K562 (cell line): ENCODE results near the gene PIGM. TPM values are rescaled to one million over a fixed set of nuclear protein-coding genes. Genes with fewer than 3 reads are reported as not detected.
A peak's percentile ranks its signal among the peaks of the same experiment; 100 is the strongest.

Source experiments
- ATAC-seq: fragments of 200-7000 bp; cut with Tn5 transposase; 3 replicates; pipeline ENCODE4 v1.9.1; 2020; ENCODE audit warnings: moderate library complexity
- BruUV-seq: library from RNA; stranded (reverse); fragments of 400-500 nt; replicated peaks from 2 replicates; lab custom pipeline; 2021; lab: Mats Ljungman, UMichigan
- CTCF ChIA-PET: fragments of 300-600 bp; formaldehyde crosslinking; extraction: SDS; loops from one replicate; lab custom pipeline; 2021; ENCODE audit warnings: low intra/inter-chr PET ratio; lab: Yijun Ruan, JAX
- POLR2A ChIA-PET: fragments of 300-600, 350-650 bp; sonication (Branson Sonifier 250); formaldehyde crosslinking; extraction: SDS; loops from one replicate; lab custom pipeline; 2021; ENCODE audit warnings: antibody characterized with exemption, inconsistent platforms; lab: Yijun Ruan, JAX
- DNase-seq, 4 experiments: peaks; one replicate each; pipeline versions ENCODE4 v3.0.0 to v3.0.0-alpha.2; 2011 to 2018; ENCODE audit warnings: low spot score in 3 of 4, mixed read lengths in 3 of 4; ENCODE audit errors: extremely low read depth in 1 of 4
- FAIRE-seq: peaks from 2 replicates; lab custom pipeline; 2011; peaks lifted over from hg19 to GRCh38; lab: Jason Lieb, UNC
- H2AFZ ChIP-seq: 2 replicates; pipeline ENCODE4 v1.6.0; 2011; ENCODE audit warnings: low read depth, low read length, control low read depth, inconsistent platforms
- H3K27ac ChIP-seq: fragments of 200-600 bp; 3 replicates; pipeline ENCODE4 v1.8.0; 2011; ENCODE audit warnings: low read depth, mild to moderate bottlenecking, control low read depth, inconsistent platforms, low read length, moderate library complexity, mixed read lengths; ENCODE audit errors: extremely low read depth
- H3K27me3 ChIP-seq, 2 experiments: fragments of 300-600 bp in 1 of 2; 2 replicates in 1 of 2; 3 replicates in 1 of 2; pipeline versions ENCODE4 v1.6.0 to v1.8.0; 2011; ENCODE audit warnings: inconsistent platforms in 2 of 2, low read length in 2 of 2, mild to moderate bottlenecking in 1 of 2, mixed read lengths in 1 of 2, moderate library complexity in 1 of 2; ENCODE audit not compliant: control insufficient read depth in 2 of 2, insufficient read depth in 2 of 2
- H3K36me3 ChIP-seq: fragments of 300-600 bp; 3 replicates; pipeline ENCODE4 v1.8.0; 2011; ENCODE audit warnings: mild to moderate bottlenecking, low read length, inconsistent platforms; ENCODE audit not compliant: control insufficient read depth, insufficient read depth
- H3K4me1 ChIP-seq, 2 experiments: fragments of 200-600 bp in 1 of 2; replicated peaks in 1 of 2; 2 replicates in 1 of 2; 3 replicates in 1 of 2; pipeline versions ENCODE4 v1.5.1 to v1.8.0; 2011; ENCODE audit warnings: inconsistent platforms in 2 of 2, low read length in 2 of 2, mild to moderate bottlenecking in 1 of 2, mixed read lengths in 1 of 2, moderate library complexity in 1 of 2; ENCODE audit not compliant: control insufficient read depth in 2 of 2, insufficient read depth in 2 of 2
- H3K4me2 ChIP-seq: 2 replicates; pipeline ENCODE4 v1.6.1; 2011; ENCODE audit warnings: low read length, control low read depth, inconsistent platforms, mixed read lengths; ENCODE audit not compliant: insufficient read depth
- H3K4me3 ChIP-seq: fragments of 200-600 bp; sonication (generic), shearing (Covaris generic); 2 replicates; pipeline ENCODE4 v1.5.1; 2016; ENCODE audit warnings: control low read depth, inconsistent platforms
- H3K79me2 ChIP-seq: fragments of 200-600 bp; 3 replicates; pipeline ENCODE4 v1.8.0; 2011; ENCODE audit warnings: low read length, inconsistent platforms; ENCODE audit not compliant: control insufficient read depth, insufficient read depth
- H3K9ac ChIP-seq, 2 experiments: 2 replicates each; pipeline versions ENCODE4 v1.6.0 to v1.6.1; 2011; ENCODE audit warnings: low read depth in 2 of 2, low read length in 2 of 2, control low read depth in 1 of 2, inconsistent platforms in 1 of 2, mild to moderate bottlenecking in 1 of 2, mixed read lengths in 1 of 2; ENCODE audit not compliant: insufficient read depth in 1 of 2
- H3K9me1 ChIP-seq: one replicate; pipeline ENCODE4 v1.6.0; 2011; ENCODE audit warnings: inconsistent platforms, mild to moderate bottlenecking, low read length, moderate library complexity; ENCODE audit not compliant: control insufficient read depth, insufficient read depth
- H3K9me3 ChIP-seq: replicated peaks from 2 replicates; pipeline ENCODE4 v1.5.1; 2011; ENCODE audit warnings: low read depth, low read length, inconsistent platforms; ENCODE audit not compliant: control insufficient read depth, insufficient read depth
- H4K20me1 ChIP-seq: replicated peaks from 2 replicates; pipeline ENCODE4 v1.6.1; 2011; ENCODE audit warnings: low read length, inconsistent platforms, mixed read lengths; ENCODE audit not compliant: control insufficient read depth, insufficient read depth
- ARID2 ChIP-seq: fragments of 450-650 bp; IDR thresholded peaks from 2 replicates; pipeline ENCODE4 v1.6.1; 2017; ENCODE audit warnings: antibody characterized with exemption, mild to moderate bottlenecking
- CEBPG ChIP-seq, 3 experiments: fragments of 200-800 bp in 1 of 3; sonication (Bioruptor generic) in 1 of 3; sonication (generic) in 1 of 3; formaldehyde crosslinking in 1 of 3; IDR thresholded peaks in 2 of 3; conservative IDR thresholded peaks in 1 of 3; 2 replicates each; pipeline versions ENCODE4 v1.6.1 to v1.8.0; 2016 to 2022; ENCODE audit warnings: missing compliant biosample characterization in 2 of 3, missing genetic modification characterization in 2 of 3, mild to moderate bottlenecking in 1 of 3, missing genetic modification reagents in 1 of 3
- FOSL1 ChIP-seq: fragments of 200-800 bp; sonication (Bioruptor generic); conservative IDR thresholded peaks from 2 replicates; pipeline ENCODE4 v1.6.1; 2016; ENCODE audit warnings: missing genetic modification characterization, missing compliant biosample characterization
- MAFK ChIP-seq: IDR thresholded peaks from 2 replicates; pipeline ENCODE4 v1.6.1; 2011; ENCODE audit warnings: low read length, improper control_type of control experiment
- MCM7 ChIP-seq, 2 experiments: fragments of 450-650 bp; IDR thresholded peaks; 2 replicates each; pipeline ENCODE4 v1.6.1; 2016 to 2018
- NFIC ChIP-seq: fragments of 450-650 bp; IDR thresholded peaks from 2 replicates; pipeline ENCODE4 v1.6.1; 2017; ENCODE audit warnings: mild to moderate bottlenecking, inconsistent platforms
- POLR2H ChIP-seq: IDR thresholded peaks from 2 replicates; pipeline ENCODE4 v1.6.1; 2016; ENCODE audit warnings: missing genetic modification characterization, low read depth, mild to moderate bottlenecking, control low read depth, missing compliant biosample characterization, moderate library complexity
- TAF1 ChIP-seq: IDR thresholded peaks from 2 replicates; pipeline ENCODE4 v1.6.1; 2011; ENCODE audit warnings: mild to moderate bottlenecking, low read length, moderate library complexity; ENCODE audit not compliant: insufficient read depth, control insufficient read depth, severe bottlenecking; ENCODE audit errors: extremely low read depth
- ZBTB26 ChIP-seq: fragments of 450-650 bp; formaldehyde crosslinking; IDR thresholded peaks from 2 replicates; pipeline ENCODE4 v1.4.0; 2022; ENCODE audit warnings: missing genetic modification characterization
- ZC3H8 ChIP-seq: fragments of 450-650 bp; IDR thresholded peaks from 2 replicates; pipeline ENCODE4 v1.6.1; 2017
- ZNF143 ChIP-seq: sonication (generic); formaldehyde crosslinking; IDR thresholded peaks from 2 replicates; pipeline ENCODE4 v1.9.0; 2022; ENCODE audit warnings: mild to moderate bottlenecking, missing genetic modification reagents
- ZNF165 ChIP-seq: fragments of 250-450 bp; sonication (Bioruptor Pico); IDR thresholded peaks from 2 replicates; pipeline ENCODE4 v1.4.0; 2020; ENCODE audit warnings: borderline replicate concordance
- ZSCAN32 ChIP-seq: fragments of 450-650 bp; formaldehyde crosslinking; IDR thresholded peaks from 2 replicates; pipeline ENCODE4 v1.4.0; 2020; ENCODE audit warnings: mild to moderate bottlenecking, moderate library complexity
- WGBS: fragments of 100-300 bp; shearing (Covaris generic); methylation state at CpG from one replicate; pipeline ENCODE4 v1.1.6; 2016; ENCODE audit warnings: low coverage, mixed read lengths; ENCODE audit not compliant: insufficient coverage; ENCODE audit errors: missing lambda C conversion rate; 5-methylcytosine and 5-hydroxymethylcytosine counted together
- in situ Hi-C: fragments of 300-500 bp; cut with MboI; formaldehyde crosslinking; loops from 4 replicates; pipeline ENCODE4 v1.15.0; 2018; ENCODE audit warnings: inconsistent platforms, mixed read lengths
- intact Hi-C: fragments of 100-400 bp; cut with micrococcal nuclease; formaldehyde crosslinking; loops from 2 replicates; pipeline ENCODE4 v1.14.2; 2022
- polyA plus RNA-seq, 8 experiments: library from polyadenylated mRNA; depleted of rRNA in 4 of 8; stranded (reverse) in 5 of 8; unstranded in 3 of 8; fragments of >200 nt; fragmentation: Nextera tagmentation in 2 of 8; fragmentation: Illumina TruSeq in 1 of 8; extraction: Ambion mirVana in 2 of 8; extraction: Trizol in 1 of 8; gene quantifications; 2 replicates each; pipeline versions ENCODE4 v1.2.1 to v1.2.3, GENCODE V29; 2011 to 2014; ENCODE audit warnings: inconsistent platforms in 1 of 8, missing spikeins in 1 of 8
- total RNA-seq, 7 experiments: library from RNA; depleted of rRNA in 6 of 7; stranded (reverse); fragments of >200 nt in 6 of 7; fragmentation: Illumina TruSeq in 2 of 7; extraction: Trizol in 2 of 7; gene quantifications; 2 replicates each; pipeline versions ENCODE4 v1.2.1 to v1.2.3, GENCODE V29; 2011 to 2021; ENCODE audit warnings: low replicate concordance in 1 of 7
- TF ChIP-seq, protein P1 (sequence below): fragments of 450-650 bp; IDR thresholded peaks from 2 replicates; pipeline ENCODE4 v1.6.1; 2017; ENCODE audit warnings: antibody characterized with exemption, mild to moderate bottlenecking
- TF ChIP-seq, protein P2 (sequence below): fragments of 450-650 bp; IDR thresholded peaks from 2 replicates; pipeline ENCODE4 v1.6.1; 2016

The PIGM gene
- total and polyA plus RNA-seq, 9 of the 15 experiments (the other 6 are each of a cell fraction or from before 2014, with no cell fraction given): 2.6 to 6.7 (median 4.3) TPM

DNA sequence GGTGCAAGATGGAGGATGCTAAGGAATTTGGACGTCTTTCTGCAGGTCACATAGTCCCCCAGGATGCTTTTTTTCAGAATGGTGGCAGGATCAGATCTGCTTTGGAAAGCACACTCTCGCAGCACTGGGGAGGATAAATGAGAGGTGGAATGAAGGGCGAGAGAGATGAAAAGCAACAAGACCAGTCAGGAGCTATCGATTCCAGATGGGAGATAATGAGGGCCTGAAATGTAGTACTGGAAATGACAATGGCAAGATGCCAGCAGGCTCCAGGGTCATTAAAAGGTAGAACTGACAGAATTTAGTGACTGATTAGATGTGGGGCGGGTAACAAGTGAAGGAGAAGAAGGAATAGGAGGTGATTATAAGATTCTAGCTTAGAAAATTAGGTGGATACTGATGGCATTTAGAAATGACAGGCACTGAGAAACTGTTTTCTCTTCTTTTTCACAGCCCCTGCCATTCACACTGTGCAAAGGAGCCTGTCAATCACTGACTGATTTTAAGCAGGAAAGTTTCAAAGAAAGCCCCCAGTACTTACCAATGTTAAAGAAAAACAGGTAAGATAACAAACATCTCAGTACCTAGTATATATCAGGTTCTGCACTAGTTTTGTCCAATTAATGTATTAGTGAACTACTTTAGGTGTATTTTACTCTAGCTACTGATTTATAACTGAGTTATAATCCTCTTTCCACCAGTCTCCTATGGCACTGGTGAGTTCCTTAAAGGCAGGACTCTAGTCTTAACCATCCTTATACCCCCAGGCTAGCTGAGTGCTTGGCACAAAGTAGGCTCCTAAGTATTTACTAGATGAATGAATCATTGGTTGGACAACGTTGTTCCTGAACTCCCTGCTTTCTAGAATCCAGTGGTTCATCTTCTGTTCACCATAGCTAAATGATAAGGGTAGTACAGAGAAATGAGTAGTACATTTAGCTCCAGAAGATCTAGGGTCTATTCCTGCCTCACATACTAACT lies 9.2 kb downstream of the PIGM start:
- WGBS: 0% methylated on average over 6 of the region's 6 CpGs
- H3K9me3 ChIP-seq: no peaks in the 10 kb centered on the region
- no peak overlapping the region for H3K4me3 ChIP-seq
- ChIA-PET CTCF (no interaction called here), POLR2A (interaction anchor here (0.9 to 2.6 kb wide), 2 partner anchors 9 to 68 kb away, joined by 4 to 8 read pairs; partner anchors contain the start of gene PIGM)
- ATAC-seq: no peak; the same call in 2 of the 3 replicates
- FAIRE-seq: no peak
- no peak overlapping the region for H3K9ac ChIP-seq
- no peaks in the 10 kb centered on the region for H3K36me3 ChIP-seq
- in situ Hi-C loops: no loop called here
- no peak overlapping the region for H2AFZ ChIP-seq
- H3K4me1 ChIP-seq: peaks cover 0 to 11% of the 10 kb centered on the region in 2 experiments; a peak in 2 of 5 replicates
- H3K79me2 ChIP-seq: no peaks in the 10 kb centered on the region
- DNase-seq: peak in 1 of 4 experiments; percentile 19
- no peak overlapping the region; the same call in 1 of the 2 replicates for H3K4me2 ChIP-seq
- no TSS peak for BruUV-seq
- H3K9me1 ChIP-seq: no peaks in the 10 kb centered on the region
- H3K27ac ChIP-seq: no peak overlapping the region
- H3K27me3 ChIP-seq: peaks cover 2 to 7% of the 10 kb centered on the region in 2 experiments; a peak in 2 of 5 replicates
- peaks cover 3% of the 10 kb centered on the region; the same call in 1 of the 2 replicates for H4K20me1 ChIP-seq
- intact Hi-C loops: no loop called here
- TF ChIP-seq ZSCAN32 (no peak), NFIC (peak; percentile 75), ZNF143 (CRISPR knock-in tag) (no peak), CEBPG (CRISPR knock-in tag; IDR thresholded peaks at IDR 0.05) (no peak), CEBPG (tag; conservative IDR thresholded peaks at IDR 0.05 in 1 of 2, IDR thresholded peaks at IDR 0.05 in 1 of 2) (no peak), ARID2 (no peak), ZNF165 (CRISPR knock-in tag) (no peak), MCM7 (IDR thresholded peaks at IDR 0.05) (no peak), ZBTB26 (CRISPR knock-in tag) (no peak), MAFK (no peak), TAF1 (no peak), ZC3H8 (no peak), FOSL1 (tag) (no peak), POLR2H (no peak)
- TF ChIP-seq, protein P1, sequence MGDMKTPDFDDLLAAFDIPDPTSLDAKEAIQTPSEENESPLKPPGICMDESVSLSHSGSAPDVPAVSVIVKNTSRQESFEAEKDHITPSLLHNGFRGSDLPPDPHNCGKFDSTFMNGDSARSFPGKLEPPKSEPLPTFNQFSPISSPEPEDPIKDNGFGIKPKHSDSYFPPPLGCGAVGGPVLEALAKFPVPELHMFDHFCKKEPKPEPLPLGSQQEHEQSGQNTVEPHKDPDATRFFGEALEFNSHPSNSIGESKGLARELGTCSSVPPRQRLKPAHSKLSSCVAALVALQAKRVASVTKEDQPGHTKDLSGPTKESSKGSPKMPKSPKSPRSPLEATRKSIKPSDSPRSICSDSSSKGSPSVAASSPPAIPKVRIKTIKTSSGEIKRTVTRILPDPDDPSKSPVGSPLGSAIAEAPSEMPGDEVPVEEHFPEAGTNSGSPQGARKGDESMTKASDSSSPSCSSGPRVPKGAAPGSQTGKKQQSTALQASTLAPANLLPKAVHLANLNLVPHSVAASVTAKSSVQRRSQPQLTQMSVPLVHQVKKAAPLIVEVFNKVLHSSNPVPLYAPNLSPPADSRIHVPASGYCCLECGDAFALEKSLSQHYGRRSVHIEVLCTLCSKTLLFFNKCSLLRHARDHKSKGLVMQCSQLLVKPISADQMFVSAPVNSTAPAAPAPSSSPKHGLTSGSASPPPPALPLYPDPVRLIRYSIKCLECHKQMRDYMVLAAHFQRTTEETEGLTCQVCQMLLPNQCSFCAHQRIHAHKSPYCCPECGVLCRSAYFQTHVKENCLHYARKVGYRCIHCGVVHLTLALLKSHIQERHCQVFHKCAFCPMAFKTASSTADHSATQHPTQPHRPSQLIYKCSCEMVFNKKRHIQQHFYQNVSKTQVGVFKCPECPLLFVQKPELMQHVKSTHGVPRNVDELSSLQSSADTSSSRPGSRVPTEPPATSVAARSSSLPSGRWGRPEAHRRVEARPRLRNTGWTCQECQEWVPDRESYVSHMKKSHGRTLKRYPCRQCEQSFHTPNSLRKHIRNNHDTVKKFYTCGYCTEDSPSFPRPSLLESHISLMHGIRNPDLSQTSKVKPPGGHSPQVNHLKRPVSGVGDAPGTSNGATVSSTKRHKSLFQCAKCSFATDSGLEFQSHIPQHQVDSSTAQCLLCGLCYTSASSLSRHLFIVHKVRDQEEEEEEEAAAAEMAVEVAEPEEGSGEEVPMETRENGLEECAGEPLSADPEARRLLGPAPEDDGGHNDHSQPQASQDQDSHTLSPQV: no peak
- TF ChIP-seq, protein P2, sequence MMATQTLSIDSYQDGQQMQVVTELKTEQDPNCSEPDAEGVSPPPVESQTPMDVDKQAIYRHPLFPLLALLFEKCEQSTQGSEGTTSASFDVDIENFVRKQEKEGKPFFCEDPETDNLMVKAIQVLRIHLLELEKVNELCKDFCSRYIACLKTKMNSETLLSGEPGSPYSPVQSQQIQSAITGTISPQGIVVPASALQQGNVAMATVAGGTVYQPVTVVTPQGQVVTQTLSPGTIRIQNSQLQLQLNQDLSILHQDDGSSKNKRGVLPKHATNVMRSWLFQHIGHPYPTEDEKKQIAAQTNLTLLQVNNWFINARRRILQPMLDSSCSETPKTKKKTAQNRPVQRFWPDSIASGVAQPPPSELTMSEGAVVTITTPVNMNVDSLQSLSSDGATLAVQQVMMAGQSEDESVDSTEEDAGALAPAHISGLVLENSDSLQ: peak; percentile 79
